MG63 (cell line): ENCODE measurements around the gene ELAPOR1. TPM values are rescaled to one million over a fixed set of nuclear protein-coding genes. Genes with fewer than 3 reads are reported as not detected.
"Not testable (repeated sequence)": the region's sequence is repeated elsewhere in the genome, so short reads cannot be mapped to it uniquely, and the experiment has no call there.

Source experiments
- DNase-seq: peaks from one replicate; pipeline ENCODE4 v3.0.0-alpha.2; 2020
- H3K27me3 ChIP-seq: fragments of 250-450 bp; sonication (Bioruptor Pico); 2 replicates; pipeline ENCODE4 v1.5.1; 2020; ENCODE audit warnings: mild to moderate bottlenecking, moderate library complexity
- H3K36me3 ChIP-seq: fragments of 250-450 bp; sonication (Bioruptor Pico); 2 replicates; pipeline ENCODE4 v1.5.1; 2020; ENCODE audit warnings: mild to moderate bottlenecking, moderate library complexity
- H3K4me3 ChIP-seq: fragments of 250-450 bp; sonication (Bioruptor Pico); 2 replicates; pipeline ENCODE4 v1.5.1; 2020; ENCODE audit warnings: mild to moderate bottlenecking, moderate library complexity
- H3K9me3 ChIP-seq: fragments of 250-450 bp; sonication (Bioruptor Pico); 2 replicates; pipeline ENCODE4 v1.5.1; 2020; ENCODE audit warnings: mild to moderate bottlenecking, moderate library complexity
- total RNA-seq: library from RNA; depleted of rRNA; stranded (reverse); fragments of >200 nt; shearing (Covaris generic); gene quantifications from 2 replicates; pipeline ENCODE4 v1.2.3, GENCODE V29; 2014; ENCODE audit warnings: low replicate concordance

Gene ELAPOR1
- total RNA-seq, 1 experiment from 2014 or later: 0.20 TPM

- DNase-seq: no peak
- H3K4me3 ChIP-seq: no peak overlapping the region
- H3K27me3 ChIP-seq: peaks cover 31% of the 10 kb centered on the region
- no peaks in the 10 kb centered on the region for H3K36me3 ChIP-seq
- no peaks in the 10 kb centered on the region for H3K9me3 ChIP-seq
Measured at GRCh38 chr1:109116286-109116685, 2.4 kb downstream of the ELAPOR1 start.

GRCh38 chr1:109118089-109118488, 4.2 kb downstream of the ELAPOR1 start:
- no peak overlapping the region for H3K4me3 ChIP-seq
- DNase-seq: no peak
- no peaks in the 10 kb centered on the region for H3K9me3 ChIP-seq
- H3K36me3 ChIP-seq: no peaks in the 10 kb centered on the region
- peaks cover 19% of the 10 kb centered on the region for H3K27me3 ChIP-seq

GRCh38 chr1:109120356-109120755, 6.4 kb downstream of the ELAPOR1 start:
- Histone ChIP-seq H3K36me3 (no peaks in the 10 kb centered on the region), H3K27me3 (peaks cover 5% of the 10 kb centered on the region), H3K4me3 (no peak overlapping the region), H3K9me3 (no peaks in the 10 kb centered on the region)
- no peak for DNase-seq

- no peak overlapping the region for H3K4me3 ChIP-seq
- no peak for DNase-seq
- no peaks in the 10 kb centered on the region for H3K36me3 ChIP-seq
- no peaks in the 10 kb centered on the region for H3K9me3 ChIP-seq
- H3K27me3 ChIP-seq: no peaks in the 10 kb centered on the region
Measured at GRCh38 chr1:109131059-109131458, 17.1 kb downstream of the ELAPOR1 start.

- Histone ChIP-seq H3K36me3 (no peaks in the 10 kb centered on the region), H3K27me3 (no peaks in the 10 kb centered on the region), H3K4me3 (no peak overlapping the region), H3K9me3 (no peaks in the 10 kb centered on the region)
- DNase-seq: no peak
Measured at GRCh38 chr1:109131800-109132199, 17.9 kb downstream of the ELAPOR1 start.

- Histone ChIP-seq H3K27me3 (no peaks in the 10 kb centered on the region), H3K9me3 (no peaks in the 10 kb centered on the region), H3K36me3 (no peaks in the 10 kb centered on the region), H3K4me3 (no peak overlapping the region)
- DNase-seq: no peak
Measured at GRCh38 chr1:109133002-109133706, 19.2 kb downstream of the ELAPOR1 start.

- Histone ChIP-seq H3K36me3 (no peaks in the 10 kb centered on the region), H3K4me3 (no peak overlapping the region), H3K9me3 (no peaks in the 10 kb centered on the region), H3K27me3 (no peaks in the 10 kb centered on the region)
- DNase-seq: peak; percentile 46
Measured at GRCh38 chr1:109133815-109134214, 19.9 kb downstream of the ELAPOR1 start.

- H3K9me3 ChIP-seq: no peaks in the 10 kb centered on the region
- H3K36me3 ChIP-seq: no peaks in the 10 kb centered on the region
- H3K4me3 ChIP-seq: no peak overlapping the region
- H3K27me3 ChIP-seq: no peaks in the 10 kb centered on the region
- DNase-seq: no peak
Measured at GRCh38 chr1:109134423-109134822, 20.5 kb downstream of the ELAPOR1 start.

- no peak overlapping the region for H3K4me3 ChIP-seq
- H3K9me3 ChIP-seq: no peaks in the 10 kb centered on the region
- no peaks in the 10 kb centered on the region for H3K27me3 ChIP-seq
- H3K36me3 ChIP-seq: no peaks in the 10 kb centered on the region
- no peak for DNase-seq
Measured at GRCh38 chr1:109135940-109136339, 22.0 kb downstream of the ELAPOR1 start.

- no peak for DNase-seq
- H3K4me3 ChIP-seq: no peak overlapping the region
- no peaks in the 10 kb centered on the region for H3K36me3 ChIP-seq
- H3K9me3 ChIP-seq: no peaks in the 10 kb centered on the region
- no peaks in the 10 kb centered on the region; the same call in 1 of the 2 replicates for H3K27me3 ChIP-seq
Measured at GRCh38 chr1:109136766-109137165, 22.9 kb downstream of the ELAPOR1 start.

- H3K9me3 ChIP-seq: no peaks in the 10 kb centered on the region
- no peaks in the 10 kb centered on the region for H3K36me3 ChIP-seq
- no peak for DNase-seq
- no peaks in the 10 kb centered on the region; the same call in 1 of the 2 replicates for H3K27me3 ChIP-seq
- no peak overlapping the region for H3K4me3 ChIP-seq
Measured at GRCh38 chr1:109137958-109138357, 24.0 kb downstream of the ELAPOR1 start.

- H3K4me3 ChIP-seq: no peak overlapping the region
- no peaks in the 10 kb centered on the region for H3K36me3 ChIP-seq
- DNase-seq: no peak
- no peaks in the 10 kb centered on the region; the same call in 1 of the 2 replicates for H3K27me3 ChIP-seq
- no peaks in the 10 kb centered on the region for H3K9me3 ChIP-seq
Measured at GRCh38 chr1:109138358-109138757, 24.4 kb downstream of the ELAPOR1 start.

GRCh38 chr1:109140392-109140791, 26.5 kb downstream of the ELAPOR1 start:
- H3K9me3 ChIP-seq: no peaks in the 10 kb centered on the region
- H3K27me3 ChIP-seq: no peaks in the 10 kb centered on the region; the same call in 1 of the 2 replicates
- no peaks in the 10 kb centered on the region for H3K36me3 ChIP-seq
- H3K4me3 ChIP-seq: no peak overlapping the region
- DNase-seq: no peak

GRCh38 chr1:109142260-109142659, 28.3 kb downstream of the ELAPOR1 start:
- no peak overlapping the region for H3K4me3 ChIP-seq
- H3K27me3 ChIP-seq: no peaks in the 10 kb centered on the region; the same call in 1 of the 2 replicates
- no peaks in the 10 kb centered on the region for H3K9me3 ChIP-seq
- no peak for DNase-seq
- H3K36me3 ChIP-seq: no peaks in the 10 kb centered on the region

- H3K27me3 ChIP-seq: not testable (repeated sequence)
Measured at GRCh38 chr1:109142725-109143124, 28.8 kb downstream of the ELAPOR1 start.

GRCh38 chr1:109148987-109149561, 35.2 kb downstream of the ELAPOR1 start:
- no peaks in the 10 kb centered on the region for H3K27me3 ChIP-seq
- no peaks in the 10 kb centered on the region for H3K9me3 ChIP-seq
- no peaks in the 10 kb centered on the region for H3K36me3 ChIP-seq
- H3K4me3 ChIP-seq: no peak overlapping the region
- DNase-seq: no peak

More at GRCh38 chr1:109142725-109143124, 28.8 kb downstream of the ELAPOR1 start:
- H3K9me3 ChIP-seq, DNase-seq, H3K36me3 ChIP-seq, H3K4me3 ChIP-seq: not testable (repeated sequence)

GRCh38 chr1:109149874-109150601, 36.1 kb downstream of the ELAPOR1 start:
- no peak for DNase-seq

More at GRCh38 chr1:109149874-109150601, 36.1 kb downstream of the ELAPOR1 start:
- Histone ChIP-seq H3K4me3 (no peak overlapping the region), H3K9me3 (no peaks in the 10 kb centered on the region), H3K27me3 (no peaks in the 10 kb centered on the region), H3K36me3 (no peaks in the 10 kb centered on the region)
